ENCODE data around the gene CERS6. TPM values are rescaled to one million over a fixed set of nuclear protein-coding genes. Genes with fewer than 3 reads are reported as not detected.
"Not testable (repeated sequence)": the region's sequence is repeated elsewhere in the genome, so short reads cannot be mapped to it uniquely, and the experiment has no call there.

CERS6 gene
- polyA plus RNA-seq, 3 donors = 7.6 to 17.7 (median 15.6) TPM

GRCh38 chr2:168490015-168490874 lies 34.2 kb downstream of the CERS6 start:
- Histone ChIP-seq H3K4me3 (replicated peaks in 1 of 3; ENCODE audit: low read depth in 2 of 3, low read length in 3 of 3) (peak overlapping the region; percentile 26 to 90 (median 73)), H3K4me1 (ENCODE audit: control insufficient read depth in 1 of 2, insufficient read depth in 2 of 2, low read length in 2 of 2) (peaks cover 19 to 30% of the 10 kb centered on the region in 2 donors), H3K4me2 (replicated peaks; ENCODE audit: extremely low read depth, low read length, poor library complexity, severe bottlenecking) (peak overlapping the region; percentile 81), H3K36me3 (replicated peaks in 1 of 2; ENCODE audit: control insufficient read depth in 1 of 2, insufficient read depth in 2 of 2, low read length in 2 of 2) (peaks cover 3 to 4% of the 10 kb centered on the region in 2 donors), H3K9me3 (replicated peaks in 1 of 2; ENCODE audit: control insufficient read depth in 1 of 2, insufficient read depth in 1 of 2, low read length in 2 of 2) (no peaks in the 10 kb centered on the region), H3K79me2 (ENCODE audit: insufficient read depth, low read length) (peaks cover 86% of the 10 kb centered on the region), H4K20me1 (ENCODE audit: insufficient read depth, low read length) (peaks cover 31% of the 10 kb centered on the region), H2AFZ (ENCODE audit: insufficient read depth, low read depth, low read length, poor library complexity, severe bottlenecking) (peak overlapping the region; percentile 18), H3K27me3 (ENCODE audit: control insufficient read depth in 2 of 2, insufficient read depth in 2 of 2, low read length in 2 of 2) (no peaks in the 10 kb centered on the region), H3K9ac (ENCODE audit: insufficient read depth, low read length, poor library complexity, severe bottlenecking) (peak overlapping the region; percentile 33), H3K27ac (ENCODE audit: low read depth in 1 of 2, low read length in 2 of 2) (peak overlapping the region; percentile 78 to 83)
- Mint-ChIP-seq H3K27ac (peak overlapping the region; percentile 89 to 95 (median 93)), H3K4me1 (peaks cover 48% of the 10 kb centered on the region), H3K9me3 (peaks cover 0 to 2% (median 0%) of the 10 kb centered on the region in 7 donors), H3K36me3 (peaks cover 8 to 15% of the 10 kb centered on the region in 2 donors), H3K27me3 (ENCODE audit: low read depth in 3 of 3) (peaks cover 0 to 1% (median 0%) of the 10 kb centered on the region in 3 donors), H3K4me3 (peak overlapping the region; percentile 78 to 90)
- WGBS (ENCODE audit: insufficient coverage) = 0% methylated on average over 1 of the region's 7 CpGs
- intact Hi-C loops (cut with micrococcal nuclease) = loop anchor here in 1 of 2 donors (5.0 kb wide), 1 partner anchor 33 kb away; the partner anchor contains the start of gene CERS6
- peak; percentile 57 to 78 (median 77) for DNase-seq
- TF ChIP-seq CTCF (IDR thresholded peaks at IDR 0.05) = no peak

- H3K27ac Mint-ChIP-seq = peak overlapping the region; percentile 89 to 95 (median 93)
- intact Hi-C loops (cut with micrococcal nuclease) = loop anchor here in 1 of 2 donors (5.0 kb wide), 1 partner anchor 34 kb away; the partner anchor contains the start of gene CERS6
- Histone ChIP-seq H3K4me1 (ENCODE audit: control insufficient read depth in 1 of 2, insufficient read depth in 2 of 2, low read length in 2 of 2) (peaks cover 19 to 30% of the 10 kb centered on the region in 2 donors), H2AFZ (ENCODE audit: insufficient read depth, low read depth, low read length, poor library complexity, severe bottlenecking) (peak overlapping the region; percentile 18), H3K4me2 (replicated peaks; ENCODE audit: extremely low read depth, low read length, poor library complexity, severe bottlenecking) (peak overlapping the region; percentile 81), H3K9ac (ENCODE audit: insufficient read depth, low read length, poor library complexity, severe bottlenecking) (peak overlapping the region; percentile 33), H3K79me2 (ENCODE audit: insufficient read depth, low read length) (peaks cover 86% of the 10 kb centered on the region), H3K36me3 (replicated peaks in 1 of 2; ENCODE audit: control insufficient read depth in 1 of 2, insufficient read depth in 2 of 2, low read length in 2 of 2) (peaks cover 3 to 5% of the 10 kb centered on the region in 2 donors), H3K9me3 (replicated peaks in 1 of 2; ENCODE audit: control insufficient read depth in 1 of 2, insufficient read depth in 1 of 2, low read length in 2 of 2) (no peaks in the 10 kb centered on the region), H3K27me3 (ENCODE audit: control insufficient read depth in 2 of 2, insufficient read depth in 2 of 2, low read length in 2 of 2) (no peaks in the 10 kb centered on the region), H3K27ac (ENCODE audit: low read depth in 1 of 2, low read length in 2 of 2) (peak overlapping the region; percentile 78 to 83), H4K20me1 (ENCODE audit: insufficient read depth, low read length) (peaks cover 31% of the 10 kb centered on the region), H3K4me3 (replicated peaks in 1 of 3; ENCODE audit: low read depth in 2 of 3, low read length in 3 of 3) (peak overlapping the region; percentile 26 to 90 (median 73))
- peaks cover 0 to 1% (median 0%) of the 10 kb centered on the region in 7 donors for H3K9me3 Mint-ChIP-seq
- H3K36me3 Mint-ChIP-seq = peaks cover 8 to 15% of the 10 kb centered on the region in 2 donors
- peaks cover 52% of the 10 kb centered on the region for H3K4me1 Mint-ChIP-seq
- peak; percentile 34 to 47 (median 43) for DNase-seq
- H3K4me3 Mint-ChIP-seq = peak overlapping the region; percentile 78 to 90
- peaks cover 0 to 1% (median 0%) of the 10 kb centered on the region in 3 donors for H3K27me3 Mint-ChIP-seq (ENCODE audit: low read depth in 3 of 3)
- TF ChIP-seq CTCF (IDR thresholded peaks at IDR 0.05) = no peak
- 0% methylated on average over 1 of the region's 3 CpGs for WGBS (ENCODE audit: insufficient coverage)
These were observed 35.0 kb downstream of the CERS6 start for GRCh38 chr2:168490946-168491605.

- H3K27me3 Mint-ChIP-seq (ENCODE audit: low read depth in 3 of 3); H3K27me3 ChIP-seq (ENCODE audit: control insufficient read depth in 2 of 2, insufficient read depth in 2 of 2, low read length in 2 of 2): not testable (repeated sequence)
- peaks cover 52% of the 10 kb centered on the region for H3K4me1 Mint-ChIP-seq
These were observed 35.7 kb downstream of the CERS6 start for GRCh38 chr2:168491728-168492127.

More at GRCh38 chr2:168491728-168492127, 35.7 kb downstream of the CERS6 start:
- Mint-ChIP-seq H3K36me3 (peaks cover 8 to 15% of the 10 kb centered on the region in 2 donors), H3K27ac (peak overlapping the region in 6 of 7 donors; percentile 35 to 95 (median 74))
- Histone ChIP-seq H3K27ac (ENCODE audit: low read depth in 1 of 2, low read length in 2 of 2) (peak overlapping the region in 1 of 2 donors; percentile 83), H3K79me2 (ENCODE audit: insufficient read depth, low read length) (peaks cover 86% of the 10 kb centered on the region), H3K4me3 (replicated peaks in 1 of 3; ENCODE audit: low read depth in 2 of 3, low read length in 3 of 3) (peak overlapping the region in 1 of 3 experiments; percentile 73), H3K4me2 (replicated peaks; ENCODE audit: extremely low read depth, low read length, poor library complexity, severe bottlenecking) (peak overlapping the region; percentile 81), H4K20me1 (ENCODE audit: insufficient read depth, low read length) (peaks cover 28% of the 10 kb centered on the region), H3K4me1 (ENCODE audit: control insufficient read depth in 1 of 2, insufficient read depth in 2 of 2, low read length in 2 of 2) (peaks cover 19 to 30% of the 10 kb centered on the region in 2 donors)
- not testable (repeated sequence) for DNase-seq; H3K9me3 Mint-ChIP-seq; H3K9ac ChIP-seq (ENCODE audit: insufficient read depth, low read length, poor library complexity, severe bottlenecking); H3K4me3 Mint-ChIP-seq; H3K9me3 ChIP-seq (replicated peaks in 1 of 2; ENCODE audit: control insufficient read depth in 1 of 2, insufficient read depth in 1 of 2, low read length in 2 of 2); H2AFZ ChIP-seq (ENCODE audit: insufficient read depth, low read depth, low read length, poor library complexity, severe bottlenecking); H3K36me3 ChIP-seq (replicated peaks in 1 of 2; ENCODE audit: control insufficient read depth in 1 of 2, insufficient read depth in 2 of 2, low read length in 2 of 2)
- intact Hi-C loops (cut with micrococcal nuclease) = loop anchor here in 1 of 2 donors (5.0 kb wide), 1 partner anchor 34 kb away; the partner anchor contains the start of gene CERS6
- no CpG with 5 or more reads among the region's 4 CpGs for WGBS (ENCODE audit: insufficient coverage)
